ENCODE measurements around the gene DLGAP3.

The DLGAP3 gene

DNA sequence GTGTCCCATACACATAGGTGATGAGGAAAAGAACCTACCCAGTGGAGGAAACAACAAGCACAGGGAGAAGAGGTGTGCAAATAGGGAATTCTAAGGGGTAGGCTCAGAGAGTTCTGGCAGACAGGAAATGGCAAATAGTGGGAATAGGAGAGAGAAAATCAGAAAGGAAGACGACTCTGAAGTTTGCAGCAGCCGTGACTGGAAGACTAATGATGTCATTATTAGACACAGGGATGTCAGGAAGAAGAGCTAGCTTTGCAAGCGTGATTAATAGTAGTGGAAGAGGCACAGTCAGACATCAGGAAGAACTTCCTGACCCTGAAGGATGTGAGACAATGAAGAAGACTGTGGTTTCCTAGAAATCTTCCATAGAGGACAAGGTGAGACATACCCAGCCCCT lies 21.1 kb downstream of the DLGAP3 start:
- H3K9ac ChIP-seq (ENCODE audit: low read length) = no peak overlapping the region
- H3K4me1 ChIP-seq (ENCODE audit: control insufficient read depth, insufficient read depth, low read length) = no peaks in the 10 kb centered on the region
- no peaks in the 10 kb centered on the region for H3K27me3 ChIP-seq (ENCODE audit: control insufficient read depth, insufficient read depth, low read length)
- H3K36me3 ChIP-seq (ENCODE audit: control insufficient read depth, insufficient read depth, low read length) = no peaks in the 10 kb centered on the region
- no peak overlapping the region for H3K27ac ChIP-seq (ENCODE audit: low read depth, low read length)
- no peak overlapping the region for H3K4me3 ChIP-seq (ENCODE audit: low read length)

DNA sequence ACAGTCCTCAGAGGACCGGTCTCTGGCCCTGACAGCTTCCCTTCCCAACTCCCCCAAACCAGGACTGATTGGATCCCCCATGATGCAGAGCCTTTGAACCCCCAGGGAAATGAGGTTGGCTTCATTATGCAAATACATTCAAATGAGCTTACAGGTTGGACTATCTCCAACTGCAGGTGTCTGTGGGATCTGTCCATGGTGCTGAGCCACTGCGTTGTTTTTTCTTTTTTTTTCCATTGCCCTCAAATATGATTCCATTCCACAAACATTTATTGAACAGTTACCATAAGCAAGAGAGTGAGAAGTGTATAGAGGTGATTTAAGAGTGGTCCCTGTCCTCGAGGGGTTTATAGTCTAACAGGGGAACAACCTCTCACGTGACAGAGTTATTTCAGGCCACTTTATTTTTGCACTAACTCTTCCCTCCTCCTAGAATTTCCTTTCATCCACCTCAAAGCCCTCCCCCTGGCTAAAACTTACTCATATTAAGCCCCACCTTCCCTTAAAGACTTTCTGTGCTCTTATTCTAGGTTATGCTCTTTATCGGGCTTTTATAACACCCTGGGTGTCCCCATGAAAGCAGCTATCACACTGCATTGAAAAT lies 21.9 kb downstream of the DLGAP3 start:
- Histone ChIP-seq H3K27ac (ENCODE audit: low read depth, low read length) (no peak overlapping the region), H3K27me3 (ENCODE audit: control insufficient read depth, insufficient read depth, low read length) (no peaks in the 10 kb centered on the region), H3K36me3 (ENCODE audit: control insufficient read depth, insufficient read depth, low read length) (no peaks in the 10 kb centered on the region)

DNA sequence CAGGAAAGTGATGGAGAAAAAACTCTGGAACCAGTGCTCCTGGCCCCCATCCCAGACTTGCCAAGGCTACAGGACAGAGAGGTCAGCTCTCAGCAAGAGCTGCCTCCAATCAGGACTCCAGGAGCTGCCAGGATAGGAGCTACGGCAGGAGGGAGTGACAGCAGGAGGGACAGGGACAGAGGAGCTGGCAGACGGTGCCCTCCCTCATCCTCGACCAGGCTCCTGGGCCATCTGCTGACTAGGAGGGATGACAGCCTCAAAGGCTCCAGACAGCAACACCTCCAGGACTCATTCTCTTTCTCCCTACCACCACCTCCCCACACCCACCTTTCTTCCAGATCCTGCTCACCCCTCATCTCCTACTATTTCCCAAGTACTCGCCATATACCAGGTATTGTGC lies 22.7 kb downstream of the DLGAP3 start:
- Histone ChIP-seq H3K27ac (ENCODE audit: low read depth, low read length) (no peak overlapping the region), H3K36me3 (ENCODE audit: control insufficient read depth, insufficient read depth, low read length) (no peaks in the 10 kb centered on the region), H3K27me3 (ENCODE audit: control insufficient read depth, insufficient read depth, low read length) (no peaks in the 10 kb centered on the region), H3K9ac (ENCODE audit: low read length) (no peak overlapping the region), H3K4me1 (ENCODE audit: control insufficient read depth, insufficient read depth, low read length) (no peaks in the 10 kb centered on the region), H3K4me3 (ENCODE audit: low read length) (no peak overlapping the region)

More for the DNA sequence above, 21.9 kb downstream of the DLGAP3 start:
- H3K4me1 ChIP-seq (ENCODE audit: control insufficient read depth, insufficient read depth, low read length) = no peaks in the 10 kb centered on the region
- H3K4me3 ChIP-seq (ENCODE audit: low read length) = no peak overlapping the region
- H3K9ac ChIP-seq (ENCODE audit: low read length) = no peak overlapping the region

DNA sequence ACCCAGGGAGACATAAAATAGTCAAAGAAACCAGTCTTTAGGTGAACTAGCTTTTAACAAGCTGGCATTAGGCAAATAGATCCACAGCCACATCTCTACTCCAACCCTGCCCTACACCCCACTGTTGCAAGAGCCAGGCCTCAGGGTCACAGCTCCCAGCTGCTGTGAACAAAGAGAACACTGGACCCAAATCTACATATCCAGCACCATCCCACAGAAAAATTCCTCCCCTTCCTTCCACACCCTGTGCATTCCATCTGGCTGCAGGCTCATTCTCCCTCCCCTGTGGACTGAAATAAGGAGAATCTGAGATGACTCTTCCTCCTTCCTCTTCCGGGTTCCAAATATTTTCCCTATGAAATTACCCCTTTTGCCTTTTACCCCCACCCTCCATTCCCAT lies 23.2 kb downstream of the DLGAP3 start:
- Histone ChIP-seq H3K36me3 (ENCODE audit: control insufficient read depth, insufficient read depth, low read length) (no peaks in the 10 kb centered on the region), H3K4me3 (ENCODE audit: low read length) (no peak overlapping the region), H3K27me3 (ENCODE audit: control insufficient read depth, insufficient read depth, low read length) (no peaks in the 10 kb centered on the region), H3K9ac (ENCODE audit: low read length) (no peak overlapping the region), H3K4me1 (ENCODE audit: control insufficient read depth, insufficient read depth, low read length) (no peaks in the 10 kb centered on the region), H3K27ac (ENCODE audit: low read depth, low read length) (no peak overlapping the region)

DNA sequence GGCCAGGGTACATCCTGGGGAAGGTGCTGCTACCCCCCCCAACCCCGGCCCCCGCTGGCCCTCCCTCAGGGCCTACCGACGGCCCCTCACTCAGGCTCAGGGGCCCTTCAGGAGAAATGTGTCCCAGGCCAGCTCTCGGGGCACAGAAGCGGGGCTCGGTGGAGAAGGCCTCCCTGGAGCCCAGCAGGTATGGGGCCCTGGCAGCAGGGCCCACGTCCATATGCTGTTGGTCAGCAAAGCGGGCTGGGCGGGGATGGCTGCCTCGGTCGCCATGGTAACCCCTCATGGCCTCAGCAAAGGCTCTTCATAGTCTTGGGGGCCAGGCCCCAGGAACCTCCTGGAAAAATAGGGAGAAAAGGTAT lies 24.4 kb downstream of the DLGAP3 start:
- H3K4me3 ChIP-seq (ENCODE audit: low read length) = no peak overlapping the region
- H3K27me3 ChIP-seq (ENCODE audit: control insufficient read depth, insufficient read depth, low read length) = no peaks in the 10 kb centered on the region
- H3K9ac ChIP-seq (ENCODE audit: low read length) = no peak overlapping the region
- no peaks in the 10 kb centered on the region for H3K36me3 ChIP-seq (ENCODE audit: control insufficient read depth, insufficient read depth, low read length)
- H3K4me1 ChIP-seq (ENCODE audit: control insufficient read depth, insufficient read depth, low read length) = no peaks in the 10 kb centered on the region
- no peak overlapping the region for H3K27ac ChIP-seq (ENCODE audit: low read depth, low read length)

DNA sequence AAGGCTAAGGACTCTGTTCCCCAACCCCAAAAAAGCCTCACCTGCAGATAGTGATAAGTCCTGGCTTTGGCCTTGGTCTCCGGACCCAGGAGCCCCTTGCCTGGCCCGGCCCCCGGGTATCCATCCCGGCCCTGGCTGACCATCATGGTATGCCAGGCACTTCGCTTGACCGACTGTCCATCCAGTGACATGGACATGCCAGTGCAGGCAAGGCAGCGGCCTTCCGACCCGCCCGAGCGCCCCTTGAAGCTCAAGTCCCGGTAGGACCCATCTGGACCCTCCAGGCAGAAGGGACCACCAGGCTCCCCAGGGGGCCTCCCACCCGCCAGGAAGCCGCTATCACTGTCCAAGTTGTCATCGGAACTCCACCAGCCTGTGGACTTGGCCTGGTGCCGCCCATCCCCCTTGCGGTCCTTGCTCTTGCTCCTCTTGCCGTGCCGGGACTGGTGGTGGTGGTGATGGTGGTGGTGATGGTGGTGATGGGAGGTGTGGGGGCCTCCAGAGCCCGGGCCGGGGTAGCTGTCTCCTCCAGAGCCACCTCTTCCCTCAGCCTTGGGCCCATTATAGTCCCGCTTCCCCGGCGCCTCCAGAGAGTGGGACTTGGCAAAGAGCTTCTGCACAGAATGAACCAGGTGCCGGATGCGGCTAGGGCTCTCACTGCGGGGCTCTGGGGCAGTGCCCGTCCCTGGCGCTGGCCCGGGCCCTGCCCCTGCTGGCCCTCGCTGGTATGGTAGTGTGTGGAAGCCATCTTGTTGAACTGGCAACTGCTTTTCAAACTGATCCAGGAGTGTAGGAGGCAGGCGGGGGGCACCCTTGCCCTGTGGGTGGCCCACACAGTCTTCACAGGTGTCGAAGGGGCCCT lies 25.0 kb downstream of the DLGAP3 start:
- Histone ChIP-seq H3K36me3 (ENCODE audit: control insufficient read depth, insufficient read depth, low read length) (no peaks in the 10 kb centered on the region), H3K27me3 (ENCODE audit: control insufficient read depth, insufficient read depth, low read length) (no peaks in the 10 kb centered on the region), H3K4me1 (ENCODE audit: control insufficient read depth, insufficient read depth, low read length) (no peaks in the 10 kb centered on the region), H3K9ac (ENCODE audit: low read length) (no peak overlapping the region), H3K27ac (ENCODE audit: low read depth, low read length) (no peak overlapping the region), H3K4me3 (ENCODE audit: low read length) (no peak overlapping the region)

DNA sequence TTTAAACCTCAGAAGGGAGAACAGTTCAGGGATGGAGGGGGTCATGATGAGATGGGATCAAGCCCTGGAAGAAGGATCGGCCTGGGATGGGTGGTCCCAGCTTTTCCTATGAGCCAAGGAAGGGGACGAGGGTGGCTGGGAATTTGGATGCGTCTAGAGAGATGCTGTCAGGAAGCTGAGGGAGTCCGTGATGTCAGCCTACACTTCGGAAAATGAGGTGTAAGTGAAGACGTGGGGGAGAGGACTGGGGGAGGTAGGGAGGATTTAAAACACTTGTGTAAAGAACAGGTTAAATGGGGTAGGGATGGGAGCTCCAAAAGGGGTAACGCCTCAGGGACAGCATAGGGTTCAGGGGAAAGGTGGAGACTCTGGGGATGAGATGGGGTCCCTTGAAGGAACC lies 27.5 kb downstream of the DLGAP3 start:
- no peaks in the 10 kb centered on the region for H3K27me3 ChIP-seq (ENCODE audit: control insufficient read depth, insufficient read depth, low read length)
- no peak overlapping the region for H3K9ac ChIP-seq (ENCODE audit: low read length)
- no peaks in the 10 kb centered on the region for H3K36me3 ChIP-seq (ENCODE audit: control insufficient read depth, insufficient read depth, low read length)
- H3K4me1 ChIP-seq (ENCODE audit: control insufficient read depth, insufficient read depth, low read length) = no peaks in the 10 kb centered on the region
- no peak overlapping the region for H3K27ac ChIP-seq (ENCODE audit: low read depth, low read length)
- H3K4me3 ChIP-seq (ENCODE audit: low read length) = no peak overlapping the region

DNA sequence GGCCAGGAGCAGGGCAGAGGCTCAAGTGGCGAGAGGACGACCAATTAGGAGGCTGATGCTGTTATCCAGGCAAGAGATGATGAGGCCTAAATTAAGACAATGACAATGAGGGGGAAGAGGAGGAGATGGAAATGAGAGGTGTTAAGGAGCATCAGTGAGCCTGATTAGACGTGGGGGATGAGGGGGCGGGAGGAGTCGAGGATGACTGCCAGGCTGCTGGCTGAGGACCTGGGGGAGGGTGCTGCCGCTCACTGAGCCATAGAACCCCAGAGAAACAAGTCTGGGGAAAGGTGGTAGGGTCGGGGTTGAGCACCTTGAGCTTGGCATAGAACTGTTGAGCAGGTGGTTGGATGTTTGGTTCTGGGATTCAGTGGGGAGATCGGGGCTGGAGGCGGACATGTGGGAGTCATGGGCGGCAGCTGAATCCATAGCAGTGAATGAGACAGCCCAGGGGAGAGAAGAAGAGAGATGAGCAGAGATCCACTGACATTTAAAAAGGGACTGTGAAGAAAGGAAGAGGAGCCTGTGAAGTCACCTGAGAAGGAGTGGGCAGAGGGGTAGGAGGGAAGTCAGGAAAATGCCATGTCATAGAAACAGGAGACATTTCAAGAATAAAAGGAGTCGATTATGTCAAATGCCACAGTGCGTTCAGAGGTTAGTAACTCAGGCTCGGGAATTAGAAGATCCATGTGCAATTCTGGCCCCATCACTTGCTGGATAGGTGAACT lies 28.5 kb downstream of the DLGAP3 start:
- no peaks in the 10 kb centered on the region for H3K36me3 ChIP-seq (ENCODE audit: control insufficient read depth, insufficient read depth, low read length)
- H3K27ac ChIP-seq (ENCODE audit: low read depth, low read length) = no peak overlapping the region
- H3K9ac ChIP-seq (ENCODE audit: low read length) = no peak overlapping the region
- H3K4me1 ChIP-seq (ENCODE audit: control insufficient read depth, insufficient read depth, low read length) = no peaks in the 10 kb centered on the region
- H3K4me3 ChIP-seq (ENCODE audit: low read length) = no peak overlapping the region
- H3K27me3 ChIP-seq (ENCODE audit: control insufficient read depth, insufficient read depth, low read length) = no peaks in the 10 kb centered on the region

DNA sequence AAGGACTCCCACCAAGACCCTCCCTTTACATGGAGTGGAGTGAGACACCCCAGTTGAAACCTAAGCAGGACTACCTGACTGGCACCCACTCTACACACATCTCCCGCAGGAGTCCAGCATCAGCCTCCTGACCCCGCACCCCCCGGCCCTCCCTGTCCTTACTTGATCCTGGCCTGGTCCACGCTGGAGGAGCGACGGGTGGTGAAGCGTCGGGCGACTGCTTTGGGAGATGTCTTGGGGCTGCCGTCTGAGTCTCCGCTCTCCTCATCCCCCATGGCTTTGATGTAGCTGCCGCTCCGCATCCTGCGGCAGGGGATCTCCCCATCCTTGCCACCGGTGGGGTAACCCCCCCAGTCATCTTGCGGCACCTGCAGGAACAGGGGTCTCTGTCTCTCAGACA lies 29.5 kb downstream of the DLGAP3 start:
- Histone ChIP-seq H3K36me3 (ENCODE audit: control insufficient read depth, insufficient read depth, low read length) (no peaks in the 10 kb centered on the region), H3K9ac (ENCODE audit: low read length) (no peak overlapping the region), H3K27ac (ENCODE audit: low read depth, low read length) (no peak overlapping the region), H3K27me3 (ENCODE audit: control insufficient read depth, insufficient read depth, low read length) (no peaks in the 10 kb centered on the region), H3K4me1 (ENCODE audit: control insufficient read depth, insufficient read depth, low read length) (no peaks in the 10 kb centered on the region), H3K4me3 (ENCODE audit: low read length) (no peak overlapping the region)

DNA sequence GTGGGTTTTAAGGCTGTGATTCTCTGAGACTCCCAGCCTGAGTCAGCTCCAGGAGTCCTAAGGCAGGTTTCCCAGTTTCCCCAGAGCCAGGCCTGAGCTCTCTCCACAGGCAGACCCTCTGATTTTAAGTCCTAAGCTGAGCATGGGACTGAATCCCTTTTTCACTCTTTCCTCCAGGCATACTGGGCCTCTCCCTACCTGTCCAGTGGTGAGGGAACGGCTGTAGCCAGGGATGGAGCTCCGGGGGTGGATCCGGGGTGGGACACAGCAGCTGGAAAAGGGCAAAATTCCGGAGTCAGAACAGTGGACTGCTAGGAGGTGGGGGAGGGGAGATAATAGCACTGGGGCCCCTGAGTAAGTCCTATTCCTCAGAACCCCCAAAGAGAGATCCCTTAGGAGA lies 30.0 kb downstream of the DLGAP3 start:
- no peak overlapping the region for H3K9ac ChIP-seq (ENCODE audit: low read length)
- no peak overlapping the region for H3K27ac ChIP-seq (ENCODE audit: low read depth, low read length)
- H3K4me1 ChIP-seq (ENCODE audit: control insufficient read depth, insufficient read depth, low read length) = no peaks in the 10 kb centered on the region
- H3K27me3 ChIP-seq (ENCODE audit: control insufficient read depth, insufficient read depth, low read length) = no peaks in the 10 kb centered on the region
- no peak overlapping the region for H3K4me3 ChIP-seq (ENCODE audit: low read length)
- H3K36me3 ChIP-seq (ENCODE audit: control insufficient read depth, insufficient read depth, low read length) = no peaks in the 10 kb centered on the region

DNA sequence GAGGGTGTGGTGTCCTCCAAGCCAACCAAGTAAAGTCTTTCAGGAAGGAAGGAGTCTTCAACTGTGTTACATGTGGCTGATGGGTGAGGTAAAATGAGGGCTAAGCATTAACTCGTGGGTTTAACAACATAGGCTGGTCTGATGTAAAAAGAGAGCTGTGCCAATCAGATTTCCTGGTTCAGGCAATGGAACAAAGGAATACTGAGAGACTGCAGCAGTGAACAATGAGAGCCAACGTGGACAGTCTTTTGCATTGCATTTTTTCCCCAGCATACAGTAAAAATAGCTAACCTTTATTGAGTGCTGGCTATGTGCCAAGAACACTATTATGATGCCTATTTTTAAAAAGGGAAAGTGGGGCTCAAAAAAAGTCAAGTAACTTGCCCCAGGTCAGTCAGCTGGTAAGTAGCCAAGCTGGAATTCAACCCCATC lies 31.1 kb downstream of the DLGAP3 start:
- Histone ChIP-seq H3K27ac (ENCODE audit: low read depth, low read length) (no peak overlapping the region), H3K27me3 (ENCODE audit: control insufficient read depth, insufficient read depth, low read length) (no peaks in the 10 kb centered on the region), H3K4me1 (ENCODE audit: control insufficient read depth, insufficient read depth, low read length) (no peaks in the 10 kb centered on the region), H3K9ac (ENCODE audit: low read length) (no peak overlapping the region), H3K4me3 (ENCODE audit: low read length) (no peak overlapping the region), H3K36me3 (ENCODE audit: control insufficient read depth, insufficient read depth, low read length) (no peaks in the 10 kb centered on the region)

DNA sequence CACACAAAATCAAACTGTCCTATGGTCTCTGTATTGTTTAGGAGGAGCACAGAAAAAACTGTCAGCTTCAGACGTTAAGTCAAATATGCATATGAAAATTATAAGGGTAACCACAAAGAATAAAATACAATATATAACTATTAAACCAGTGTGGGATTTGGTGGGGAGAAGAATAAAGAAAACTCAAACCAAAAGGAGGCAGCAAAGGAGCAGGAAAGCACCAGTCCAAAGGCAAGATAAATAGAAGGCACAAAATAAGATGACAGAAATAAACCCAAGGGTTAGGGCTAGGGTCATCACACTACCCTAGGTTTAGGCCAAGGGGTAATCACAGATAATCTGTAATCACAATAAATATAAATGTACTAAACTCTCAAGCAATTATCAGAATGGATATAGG lies 32.8 kb downstream of the DLGAP3 start:
- Histone ChIP-seq H3K4me3 (ENCODE audit: low read length) (no peak overlapping the region), H3K4me1 (ENCODE audit: control insufficient read depth, insufficient read depth, low read length) (no peaks in the 10 kb centered on the region), H3K27me3 (ENCODE audit: control insufficient read depth, insufficient read depth, low read length) (no peaks in the 10 kb centered on the region), H3K36me3 (ENCODE audit: control insufficient read depth, insufficient read depth, low read length) (no peaks in the 10 kb centered on the region), H3K9ac (ENCODE audit: low read length) (no peak overlapping the region), H3K27ac (ENCODE audit: low read depth, low read length) (no peak overlapping the region)
